Activated naive CD8-positive, alpha-beta T cell treated with anti-CD3 and anti-CD28 coated beads, Interleukin-2, amount 50 U/mL, for 24 hours (primary cell): ENCODE data around the gene LRPAP1.
"Not testable (repeated sequence)": the region's sequence is repeated elsewhere in the genome, so short reads cannot be mapped to it uniquely, and the experiment has no call there.

Experiments used
- ATAC-seq: fragments of 150-1000 bp; cut with Tn5 transposase; one replicate; pipeline ENCODE4 v1.10.0; 2021
- DNase-seq: peaks from one replicate; pipeline ENCODE4 v3.0.0; 2021
- H3K27ac Mint-ChIP-seq: one replicate; pipeline ENCODE4 v1.8.0; 2021; ENCODE audit warnings: mild to moderate bottlenecking, mixed read lengths
- H3K27me3 Mint-ChIP-seq: one replicate; pipeline ENCODE4 v1.8.0; 2021; ENCODE audit warnings: mixed read lengths
- H3K36me3 Mint-ChIP-seq: one replicate; pipeline ENCODE4 v1.8.0; 2021; ENCODE audit warnings: low read depth, mixed read lengths
- H3K4me1 Mint-ChIP-seq: one replicate; pipeline ENCODE4 v1.8.0; 2021; ENCODE audit warnings: mixed read lengths
- H3K4me3 Mint-ChIP-seq: one replicate; pipeline ENCODE4 v1.8.0; 2021; ENCODE audit warnings: mild to moderate bottlenecking, moderate library complexity, mixed read lengths
- H3K9me3 Mint-ChIP-seq: one replicate; pipeline ENCODE4 v1.8.0; 2021; ENCODE audit warnings: mixed read lengths

The LRPAP1 gene

GRCh38 chr4:3514221-3514780 lies 17.9 kb downstream of the LRPAP1 start:
- Mint-ChIP-seq H3K4me3 (no peak overlapping the region), H3K4me1 (no peaks in the 10 kb centered on the region), H3K36me3 (peaks cover 29% of the 10 kb centered on the region), H3K27me3 (no peaks in the 10 kb centered on the region), H3K9me3 (no peaks in the 10 kb centered on the region), H3K27ac (no peak overlapping the region)
- ATAC-seq, result no peak
- no peak for DNase-seq

GRCh38 chr4:3513807-3514206 lies 18.4 kb downstream of the LRPAP1 start:
- Mint-ChIP-seq H3K4me1 (no peaks in the 10 kb centered on the region), H3K36me3 (peaks cover 31% of the 10 kb centered on the region), H3K9me3 (no peaks in the 10 kb centered on the region), H3K27me3 (no peaks in the 10 kb centered on the region), H3K27ac (no peak overlapping the region), H3K4me3 (no peak overlapping the region)
- ATAC-seq, result no peak
- no peak for DNase-seq

- Mint-ChIP-seq H3K4me3 (no peak overlapping the region), H3K9me3 (no peaks in the 10 kb centered on the region), H3K36me3 (peaks cover 36% of the 10 kb centered on the region), H3K4me1 (no peaks in the 10 kb centered on the region), H3K27ac (no peak overlapping the region), H3K27me3 (no peaks in the 10 kb centered on the region)
- ATAC-seq (no peak), DNase-seq (no peak)
Measured at GRCh38 chr4:3512719-3513118, 19.5 kb downstream of the LRPAP1 start.

GRCh38 chr4:3512279-3512678 lies 19.9 kb downstream of the LRPAP1 start:
- no peak for DNase-seq
- no peak overlapping the region for H3K27ac Mint-ChIP-seq
- H3K36me3 Mint-ChIP-seq, result peaks cover 39% of the 10 kb centered on the region
- ATAC-seq, result no peak
- no peaks in the 10 kb centered on the region for H3K9me3 Mint-ChIP-seq
- H3K4me3 Mint-ChIP-seq, result no peak overlapping the region
- no peaks in the 10 kb centered on the region for H3K4me1 Mint-ChIP-seq
- H3K27me3 Mint-ChIP-seq, result no peaks in the 10 kb centered on the region

- not testable (repeated sequence) for H3K27me3 Mint-ChIP-seq, H3K27ac Mint-ChIP-seq, ATAC-seq, H3K4me1 Mint-ChIP-seq, DNase-seq, H3K9me3 Mint-ChIP-seq, H3K4me3 Mint-ChIP-seq
- peaks cover 39% of the 10 kb centered on the region for H3K36me3 Mint-ChIP-seq
Measured at GRCh38 chr4:3511601-3512000, 20.6 kb downstream of the LRPAP1 start.

- ATAC-seq, result no peak
- DNase-seq, result no peak
- peaks cover 41% of the 10 kb centered on the region for H3K36me3 Mint-ChIP-seq
Measured at GRCh38 chr4:3511187-3511586, 21.0 kb downstream of the LRPAP1 start.

GRCh38 chr4:3510481-3510880 lies 21.7 kb downstream of the LRPAP1 start:
- DNase-seq (no peak), ATAC-seq (no peak)
- Mint-ChIP-seq H3K4me1 (no peaks in the 10 kb centered on the region), H3K4me3 (no peak overlapping the region), H3K36me3 (peaks cover 43% of the 10 kb centered on the region), H3K27ac (no peak overlapping the region), H3K9me3 (no peaks in the 10 kb centered on the region), H3K27me3 (no peaks in the 10 kb centered on the region)

More at GRCh38 chr4:3511187-3511586, 21.0 kb downstream of the LRPAP1 start:
- H3K27me3 Mint-ChIP-seq, result no peaks in the 10 kb centered on the region
- H3K9me3 Mint-ChIP-seq, result no peaks in the 10 kb centered on the region
- H3K27ac Mint-ChIP-seq, result no peak overlapping the region
- no peaks in the 10 kb centered on the region for H3K4me1 Mint-ChIP-seq
- H3K4me3 Mint-ChIP-seq, result no peak overlapping the region

GRCh38 chr4:3508542-3508941 lies 23.7 kb downstream of the LRPAP1 start:
- ATAC-seq, result no peak
- no peak overlapping the region for H3K4me3 Mint-ChIP-seq
- H3K4me1 Mint-ChIP-seq, result peaks cover 1% of the 10 kb centered on the region
- H3K36me3 Mint-ChIP-seq, result peaks cover 46% of the 10 kb centered on the region
- no peaks in the 10 kb centered on the region for H3K9me3 Mint-ChIP-seq
- no peak overlapping the region for H3K27ac Mint-ChIP-seq
- H3K27me3 Mint-ChIP-seq, result no peaks in the 10 kb centered on the region
- no peak for DNase-seq

- H3K36me3 Mint-ChIP-seq, result peaks cover 29% of the 10 kb centered on the region
- no peak overlapping the region for H3K27ac Mint-ChIP-seq
- no peaks in the 10 kb centered on the region for H3K27me3 Mint-ChIP-seq
- peaks cover 4% of the 10 kb centered on the region for H3K4me1 Mint-ChIP-seq
- no peaks in the 10 kb centered on the region for H3K9me3 Mint-ChIP-seq
- DNase-seq, result no peak
- ATAC-seq, result no peak
- H3K4me3 Mint-ChIP-seq, result no peak overlapping the region
Measured at GRCh38 chr4:3505231-3505630, 27.0 kb downstream of the LRPAP1 start.

GRCh38 chr4:3502941-3503936 lies 29.0 kb downstream of the LRPAP1 start:
- Mint-ChIP-seq H3K27me3 (no peaks in the 10 kb centered on the region), H3K36me3 (peaks cover 18% of the 10 kb centered on the region), H3K9me3 (no peaks in the 10 kb centered on the region), H3K4me3 (no peak overlapping the region), H3K27ac (no peak overlapping the region), H3K4me1 (peaks cover 4% of the 10 kb centered on the region)
- ATAC-seq, result no peak
- DNase-seq, result no peak

GRCh38 chr4:3501825-3502425 lies 30.3 kb downstream of the LRPAP1 start:
- no peak overlapping the region for H3K27ac Mint-ChIP-seq
- DNase-seq (no peak), ATAC-seq (no peak)
- no peaks in the 10 kb centered on the region for H3K9me3 Mint-ChIP-seq
- H3K4me1 Mint-ChIP-seq, result peaks cover 4% of the 10 kb centered on the region
- peaks cover 11% of the 10 kb centered on the region for H3K36me3 Mint-ChIP-seq
- H3K4me3 Mint-ChIP-seq, result no peak overlapping the region
- no peaks in the 10 kb centered on the region for H3K27me3 Mint-ChIP-seq

- Mint-ChIP-seq H3K27me3 (no peaks in the 10 kb centered on the region), H3K9me3 (no peaks in the 10 kb centered on the region), H3K4me3 (no peak overlapping the region), H3K36me3 (peaks cover 8% of the 10 kb centered on the region), H3K27ac (no peak overlapping the region), H3K4me1 (peaks cover 4% of the 10 kb centered on the region)
- ATAC-seq (no peak), DNase-seq (no peak)
Measured at GRCh38 chr4:3501126-3501824, 30.9 kb downstream of the LRPAP1 start.

- Mint-ChIP-seq H3K27me3 (no peaks in the 10 kb centered on the region), H3K4me3 (no peak overlapping the region), H3K36me3 (peaks cover 7% of the 10 kb centered on the region), H3K4me1 (peaks cover 4% of the 10 kb centered on the region), H3K9me3 (no peaks in the 10 kb centered on the region), H3K27ac (no peak overlapping the region)
- no peak for DNase-seq
- no peak for ATAC-seq
Measured at GRCh38 chr4:3500634-3501101, 31.6 kb downstream of the LRPAP1 start.

GRCh38 chr4:3500111-3500510 lies 32.1 kb downstream of the LRPAP1 start:
- Mint-ChIP-seq H3K9me3 (no peaks in the 10 kb centered on the region), H3K36me3 (peaks cover 4% of the 10 kb centered on the region), H3K4me3 (no peak overlapping the region), H3K27me3 (peaks cover 2% of the 10 kb centered on the region), H3K4me1 (peaks cover 4% of the 10 kb centered on the region), H3K27ac (no peak overlapping the region)
- ATAC-seq (no peak), DNase-seq (no peak)
